Tibial nerve (tissue), 4 donors: Measurements from ENCODE around the gene GCNT1.

Source experiments
- CTCF ChIP-seq, 5 experiments: fragments of 200-600 bp in 3 of 5; fragments of 450-650 bp in 2 of 5; sonication (generic) in 3 of 5; IDR thresholded peaks; one replicate each; pipeline ENCODE4 v1.5.1; 2016 to 2019; ENCODE audit warnings: antibody characterized with exemption in 5 of 5, mild to moderate bottlenecking in 3 of 5, moderate library complexity in 2 of 5
- EP300 ChIP-seq, 2 donors: sonication (generic); formaldehyde crosslinking; IDR thresholded peaks; one replicate each; pipeline ENCODE4 v1.6.1; 2017; ENCODE audit warnings: antibody characterized with exemption in 2 of 2, mild to moderate bottlenecking in 1 of 2
- POLR2A ChIP-seq, 2 donors: fragments of 450-650 bp; IDR thresholded peaks; one replicate each; pipeline ENCODE4 v1.6.1; 2017; ENCODE audit warnings: antibody characterized with exemption in 2 of 2, mild to moderate bottlenecking in 2 of 2, moderate library complexity in 2 of 2

- peak; percentile 13 to 42 (median 29) for TF ChIP-seq CTCF (IDR thresholded peaks at IDR 0.05)
- no peak for TF ChIP-seq POLR2A (IDR thresholded peaks at IDR 0.05)
- TF ChIP-seq EP300 (IDR thresholded peaks at IDR 0.05), result no peak
These were observed 39.1 kb upstream of the GCNT1 start for GRCh38 chr9:76419782-76420380.
